Myocyte (in vitro differentiated cells): ENCODE measurements around the gene SLC12A8. TPM values are rescaled to one million over a fixed set of nuclear protein-coding genes. Genes with fewer than 3 reads are reported as not detected.
A peak's percentile ranks its signal among the peaks of the same experiment; 100 is the strongest.

ENCODE experiments used
- DNase-seq: peaks from one replicate; pipeline ENCODE4 v3.0.0-alpha.2; 2012; ENCODE audit warnings: low read depth
- polyA plus RNA-seq: library from polyadenylated mRNA; unstranded; fragments of >200 nt; gene quantifications from one replicate; pipeline ENCODE4 v1.2.1, GENCODE V29; 2012; ENCODE audit warnings: missing spikeins
- total RNA-seq: library from RNA; depleted of rRNA; stranded (reverse); fragments of >200 nt; gene quantifications from 2 replicates; pipeline ENCODE4 v1.2.3, GENCODE V29; 2014

Gene SLC12A8, protein sequence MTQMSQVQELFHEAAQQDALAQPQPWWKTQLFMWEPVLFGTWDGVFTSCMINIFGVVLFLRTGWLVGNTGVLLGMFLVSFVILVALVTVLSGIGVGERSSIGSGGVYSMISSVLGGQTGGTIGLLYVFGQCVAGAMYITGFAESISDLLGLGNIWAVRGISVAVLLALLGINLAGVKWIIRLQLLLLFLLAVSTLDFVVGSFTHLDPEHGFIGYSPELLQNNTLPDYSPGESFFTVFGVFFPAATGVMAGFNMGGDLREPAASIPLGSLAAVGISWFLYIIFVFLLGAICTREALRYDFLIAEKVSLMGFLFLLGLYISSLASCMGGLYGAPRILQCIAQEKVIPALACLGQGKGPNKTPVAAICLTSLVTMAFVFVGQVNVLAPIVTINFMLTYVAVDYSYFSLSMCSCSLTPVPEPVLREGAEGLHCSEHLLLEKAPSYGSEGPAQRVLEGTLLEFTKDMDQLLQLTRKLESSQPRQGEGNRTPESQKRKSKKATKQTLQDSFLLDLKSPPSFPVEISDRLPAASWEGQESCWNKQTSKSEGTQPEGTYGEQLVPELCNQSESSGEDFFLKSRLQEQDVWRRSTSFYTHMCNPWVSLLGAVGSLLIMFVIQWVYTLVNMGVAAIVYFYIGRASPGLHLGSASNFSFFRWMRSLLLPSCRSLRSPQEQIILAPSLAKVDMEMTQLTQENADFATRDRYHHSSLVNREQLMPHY
- total RNA-seq: 10.2 and 12.2 TPM in 2 replicates
- polyA plus RNA-seq: 25.4 TPM

DNA sequence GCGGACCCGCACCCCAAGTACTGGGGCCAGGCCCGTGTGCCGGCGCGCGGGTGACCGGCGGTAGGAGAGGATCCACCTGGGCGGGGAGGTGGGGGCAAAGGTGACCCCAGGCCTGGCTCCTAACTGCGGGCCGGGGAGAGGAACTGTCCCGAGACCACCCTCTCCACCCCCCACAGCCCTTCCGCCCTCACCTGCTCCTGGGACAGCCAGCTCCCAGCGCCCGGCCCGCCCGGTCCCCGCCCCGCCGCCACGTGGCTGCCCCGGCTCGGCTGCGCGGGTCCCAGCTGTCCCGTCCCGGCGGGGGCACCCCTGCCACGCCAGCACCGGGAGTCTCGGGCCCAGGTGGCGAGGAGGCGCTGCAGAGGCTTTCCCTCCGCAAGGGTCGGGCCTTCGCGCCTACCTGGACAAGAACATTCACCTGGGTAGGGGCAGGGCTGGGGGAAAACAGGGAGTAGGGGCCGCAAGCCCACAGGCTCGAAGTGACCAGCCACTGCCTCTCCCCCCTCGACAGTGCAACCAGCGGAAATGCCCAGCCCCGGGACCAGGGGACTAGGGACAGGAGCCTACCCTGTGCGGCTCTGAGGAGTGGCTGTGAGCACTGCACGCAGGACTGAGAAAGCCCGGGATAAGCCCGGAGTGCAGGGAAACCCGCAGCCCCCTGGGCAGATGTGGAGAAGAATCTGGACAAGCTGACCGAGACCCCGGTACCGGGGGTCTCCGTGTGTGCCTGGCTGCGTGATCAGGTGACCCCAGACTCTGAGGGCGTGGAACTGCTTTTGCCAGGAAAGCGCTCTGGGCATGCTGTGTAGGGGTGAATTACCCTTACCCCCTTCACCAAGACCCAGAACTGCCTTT lies at the start of gene SLC12A8:
SLC12A8 (minus strand) TSS at position 240 of the 855 bp plus-strand sequence. CDS start 1,399 bp downstream, outside the sequence.
- no peak for DNase-seq

DNA sequence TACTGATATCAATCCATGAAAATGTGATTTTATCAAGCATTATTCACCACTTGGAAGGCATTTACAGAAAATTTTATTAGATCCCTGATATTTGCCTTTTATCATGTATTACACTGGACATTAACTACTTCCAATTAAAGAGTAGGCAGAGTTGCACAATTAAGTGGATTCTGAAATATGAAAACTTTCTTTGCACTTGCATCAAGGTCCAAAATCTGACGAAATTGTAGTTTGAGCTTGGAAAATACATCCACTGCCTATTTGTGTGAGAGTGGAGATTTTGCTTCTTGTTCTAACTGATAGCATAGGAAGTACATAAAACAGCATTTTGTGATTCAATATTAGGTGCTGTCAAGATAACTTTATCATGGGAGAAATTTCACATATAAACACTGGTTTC lies 49.6 kb upstream of the SLC12A8 start:
- no peak for DNase-seq

DNA sequence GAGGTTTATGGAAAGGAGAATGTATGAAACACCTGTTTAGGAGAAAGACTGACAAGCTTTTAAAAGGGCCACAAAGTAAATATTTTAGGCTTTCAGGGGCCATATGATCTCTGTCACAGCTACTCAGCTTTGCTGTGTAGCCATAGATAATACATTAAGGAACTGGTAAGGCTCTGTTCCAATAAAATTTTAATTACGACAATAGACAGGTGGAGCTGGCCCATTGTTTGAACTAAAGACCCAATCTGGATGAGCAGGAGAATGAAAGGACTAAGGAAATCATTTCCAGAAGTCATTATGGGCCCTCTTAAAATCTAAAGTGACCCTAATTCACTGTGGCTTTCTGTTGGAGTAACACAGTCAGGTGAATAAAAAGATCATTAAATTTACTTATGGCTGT lies 48.5 kb upstream of the SLC12A8 start:
- DNase-seq: no peak

DNA sequence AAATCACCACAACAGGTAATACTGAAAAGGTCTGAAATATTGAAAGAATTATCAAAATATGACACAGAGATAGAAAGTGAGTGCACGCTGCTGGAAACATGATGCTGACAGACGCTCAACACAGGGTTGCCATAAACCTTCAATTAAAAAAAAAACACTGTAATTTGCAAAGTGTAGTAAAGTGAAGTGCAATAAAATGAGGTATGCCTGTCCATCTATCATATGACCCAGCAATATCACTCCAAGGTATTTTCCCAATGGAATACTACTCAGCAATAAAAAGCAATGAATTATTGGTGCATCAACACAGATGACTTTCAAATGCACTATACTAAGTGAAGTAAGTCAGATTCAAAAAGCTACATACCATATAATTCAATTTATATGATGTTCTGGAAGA lies 47.6 kb upstream of the SLC12A8 start:
- no peak for DNase-seq

DNA sequence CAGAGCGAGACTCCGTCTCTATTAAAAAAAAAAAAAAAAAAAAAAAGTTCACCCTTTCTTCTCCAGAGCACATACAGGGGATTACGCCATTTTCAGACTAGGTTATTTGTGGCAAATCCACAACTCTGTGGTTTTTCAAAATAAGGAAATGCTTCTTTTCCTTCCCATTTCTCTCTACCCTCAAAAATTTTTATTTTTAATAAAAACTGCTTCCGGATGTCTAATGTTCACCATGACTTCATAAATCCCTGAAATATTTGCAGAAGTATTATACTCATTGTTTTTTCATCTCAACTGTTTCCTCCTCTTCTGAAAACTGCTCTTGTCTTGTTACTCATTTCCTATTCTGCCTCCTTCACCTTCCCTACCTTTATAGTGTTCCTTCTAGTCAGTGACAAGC lies 45.0 kb upstream of the SLC12A8 start:
- no peak for DNase-seq

DNA sequence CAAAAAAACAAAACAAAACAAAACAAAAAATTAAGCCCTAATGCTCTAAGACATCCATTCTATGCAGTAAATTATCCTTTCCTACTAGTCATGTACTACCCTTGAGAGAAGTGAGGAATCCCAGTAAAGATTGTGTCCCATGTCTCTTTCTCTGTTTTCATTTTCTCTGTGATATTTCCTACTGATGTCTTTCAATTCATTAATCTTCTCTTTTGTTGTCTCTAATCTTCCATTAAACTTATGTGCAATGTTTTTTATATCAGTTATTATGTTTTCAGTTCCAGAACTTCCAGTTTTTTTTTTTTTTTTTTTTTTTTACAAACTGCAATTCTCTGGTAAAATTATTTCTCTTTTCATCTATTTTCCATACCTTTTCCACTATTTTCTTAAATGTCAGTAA lies 44.1 kb upstream of the SLC12A8 start:
- no peak for DNase-seq

DNA sequence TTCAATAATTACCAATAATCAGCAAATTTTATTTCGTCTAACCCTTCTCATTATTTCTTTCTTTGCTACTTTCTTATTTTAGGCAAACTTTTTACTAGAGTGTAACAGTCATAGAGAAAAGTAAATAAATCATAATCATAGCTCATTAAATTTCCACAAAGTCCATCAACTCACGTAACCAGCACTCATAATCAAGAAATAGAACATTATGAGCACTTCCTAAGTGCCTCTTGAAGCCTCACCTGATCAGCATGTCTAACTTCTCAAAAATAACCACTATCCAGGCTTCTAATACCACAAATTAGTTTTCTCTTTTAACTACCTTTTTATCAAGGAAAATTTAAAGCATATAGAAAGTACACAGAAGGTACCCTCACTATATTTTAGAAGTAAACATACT lies 38.4 kb upstream of the SLC12A8 start:
- no peak for DNase-seq

DNA sequence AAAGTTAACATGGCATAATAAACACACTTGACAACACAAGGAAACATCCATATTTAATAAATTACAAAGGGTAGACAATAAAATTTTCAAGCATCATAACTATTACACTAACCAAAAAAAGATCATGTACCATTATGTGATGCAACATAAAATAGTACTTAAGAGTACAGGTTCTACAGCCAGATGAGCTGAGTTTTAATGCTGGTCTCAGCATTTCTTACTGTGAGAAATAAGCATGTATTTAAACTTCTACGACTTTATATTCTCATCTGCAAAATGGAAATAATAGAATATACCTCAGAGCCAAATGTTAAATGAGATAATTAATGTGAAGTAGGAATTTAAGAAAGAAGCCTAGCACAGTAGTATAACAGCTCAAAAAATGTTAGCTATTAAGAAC lies 33.7 kb upstream of the SLC12A8 start:
- no peak for DNase-seq

DNA sequence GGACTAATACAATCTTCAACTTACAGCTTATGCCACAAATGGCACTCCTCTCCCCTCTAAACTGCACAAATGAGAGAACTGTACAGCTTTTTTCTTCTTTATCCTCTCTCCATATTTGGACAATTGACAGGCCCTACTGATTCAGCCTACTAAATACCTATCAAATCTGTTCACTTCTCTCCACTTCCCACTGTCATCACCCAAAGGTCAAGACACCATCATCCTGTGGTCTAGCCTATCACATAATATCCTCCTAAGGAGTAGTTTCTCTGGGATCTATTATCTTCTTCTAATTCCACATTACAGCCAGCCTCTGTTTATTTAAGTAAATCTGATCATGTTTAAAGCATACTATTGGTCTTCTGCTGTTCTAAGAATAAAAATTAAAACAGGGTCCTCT lies 33.0 kb upstream of the SLC12A8 start:
- no peak for DNase-seq

DNA sequence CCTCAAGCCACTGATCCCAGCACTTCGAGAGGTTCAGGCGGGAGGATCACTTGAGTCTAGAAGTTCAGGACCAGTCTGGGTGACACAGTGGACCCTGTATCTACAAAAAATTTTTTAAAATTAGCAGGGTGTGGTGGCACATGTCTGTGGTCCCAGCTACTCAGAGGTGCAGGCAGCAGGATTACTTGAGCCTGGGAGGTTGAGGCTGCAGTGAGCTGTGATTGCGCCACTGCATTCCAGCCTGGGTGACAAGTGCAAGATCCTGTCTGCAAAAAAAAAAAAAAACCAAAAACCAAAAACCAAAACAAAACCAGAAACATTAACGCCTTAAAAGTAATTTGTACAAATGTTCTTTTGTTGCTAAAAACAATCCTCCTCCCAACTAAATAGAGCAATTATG lies 27.9 kb upstream of the SLC12A8 start:
- DNase-seq: peak; percentile 27

DNA sequence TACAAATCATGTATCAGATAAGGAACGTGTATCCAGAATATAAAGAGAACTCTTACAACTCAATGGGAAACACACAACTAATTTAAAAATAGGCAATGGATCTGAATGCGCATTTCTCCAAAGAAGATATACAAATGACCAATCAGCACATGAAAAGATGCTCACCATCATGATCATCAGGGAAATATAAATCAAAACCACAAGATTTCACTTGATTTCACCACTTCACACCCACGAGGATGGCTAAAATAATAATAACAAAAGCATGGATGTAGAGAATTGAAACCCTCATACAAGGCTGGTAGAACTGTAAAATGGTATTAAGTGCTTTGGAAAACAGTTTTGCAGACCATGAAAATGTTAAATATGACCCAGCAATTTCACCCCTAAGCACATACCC lies 26.7 kb upstream of the SLC12A8 start:
- DNase-seq: no peak

DNA sequence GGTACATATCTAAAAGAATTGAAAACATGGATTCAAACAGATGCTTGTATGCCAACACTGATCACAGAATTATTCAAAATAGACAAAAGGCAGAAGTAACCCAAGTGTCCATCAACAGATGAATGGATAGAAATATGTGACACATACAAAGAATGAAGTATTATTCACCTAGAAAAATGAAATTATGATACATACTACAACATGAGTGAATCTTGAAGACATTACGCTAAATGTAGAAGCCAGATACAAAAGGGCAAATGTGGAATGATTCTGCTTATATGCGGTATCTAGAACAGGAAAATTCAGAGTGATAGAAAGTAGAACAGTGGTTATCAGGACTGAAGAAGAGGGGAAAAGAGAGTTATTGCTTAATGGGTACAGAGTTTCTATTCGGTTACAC lies 26.2 kb upstream of the SLC12A8 start:
- DNase-seq: no peak

DNA sequence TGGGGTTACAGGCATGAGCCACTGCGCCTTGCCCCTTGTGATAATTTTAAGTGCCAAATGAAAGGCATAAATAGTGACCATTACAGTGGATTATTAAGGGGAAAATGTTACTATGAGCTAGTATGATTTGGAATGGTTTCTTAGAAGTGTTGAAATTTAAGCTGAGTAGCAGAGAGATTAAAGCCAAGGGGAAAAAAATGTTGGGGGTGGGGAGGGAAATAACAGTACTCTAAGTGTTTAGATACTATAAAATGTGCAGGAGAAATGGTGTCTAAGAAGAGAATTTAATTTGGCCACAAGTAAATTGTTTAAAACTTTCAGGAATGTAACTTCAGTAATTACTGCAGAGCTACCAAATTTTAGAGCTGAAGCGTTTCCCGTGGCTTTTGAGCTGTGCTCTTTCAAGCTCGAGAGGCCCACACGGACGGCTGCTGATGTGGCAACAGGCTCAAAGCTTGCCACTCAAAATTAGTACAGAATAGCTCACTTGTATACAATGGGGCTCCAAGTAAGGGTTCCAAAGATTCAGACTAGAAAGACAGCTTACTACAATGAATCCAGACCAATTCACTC lies 23.9 kb upstream of the SLC12A8 start:
- no peak for DNase-seq

DNA sequence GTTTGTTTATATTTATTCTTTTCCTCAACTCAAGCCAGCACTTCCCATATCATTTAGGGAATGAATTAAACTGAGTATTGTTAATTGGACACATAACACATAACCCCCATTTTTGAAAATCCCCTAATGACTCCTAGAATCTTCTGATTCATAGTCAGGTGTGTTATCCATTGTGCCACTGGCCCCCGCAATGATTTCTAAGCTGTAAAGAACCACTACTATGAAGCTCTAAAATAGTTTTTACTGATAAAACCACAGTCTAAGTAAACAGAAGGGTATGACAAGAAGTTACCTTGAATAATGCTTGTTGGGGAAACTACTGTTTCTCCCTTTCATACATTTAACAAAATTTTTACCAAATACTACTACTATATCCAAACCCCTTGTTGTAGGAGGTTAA lies 22.3 kb upstream of the SLC12A8 start:
- no peak for DNase-seq

DNA sequence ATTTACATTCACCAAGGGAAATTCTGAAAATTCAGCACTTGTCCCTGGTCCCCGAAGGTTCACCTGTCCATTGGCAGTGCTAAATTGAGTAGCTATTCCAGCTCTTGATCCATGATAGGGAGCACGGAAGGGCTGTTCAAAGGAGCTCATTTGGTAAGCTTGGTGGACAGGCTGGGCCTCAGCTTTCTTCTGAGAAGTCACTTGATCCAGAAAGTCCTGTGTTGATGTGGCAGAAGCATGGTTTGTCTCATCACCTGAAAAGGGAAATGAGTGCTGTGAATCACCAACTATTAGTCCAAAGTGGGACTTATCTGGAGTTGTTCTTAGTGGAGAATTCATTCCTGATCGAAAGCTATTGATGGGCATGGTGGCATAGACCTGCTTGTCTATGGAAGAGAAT lies 19.9 kb upstream of the SLC12A8 start:
- DNase-seq: no peak

DNA sequence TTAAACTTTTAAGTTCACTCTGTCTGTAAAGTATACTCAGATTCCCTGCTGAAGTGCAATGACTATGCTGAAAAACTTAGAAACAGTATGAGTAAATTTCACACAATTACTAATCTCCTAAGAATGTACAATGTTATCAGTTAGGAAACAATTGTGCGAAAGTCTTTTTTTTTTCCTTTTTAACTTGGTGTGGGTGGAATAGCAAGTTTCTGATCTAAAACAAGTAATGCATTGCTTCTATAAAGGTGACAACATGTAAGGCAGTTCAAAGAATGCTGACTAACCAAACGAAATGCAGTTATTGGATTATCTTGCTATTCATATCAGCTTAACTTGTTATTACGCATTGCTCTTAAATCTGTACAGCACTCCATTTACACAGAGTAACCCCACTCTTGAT lies 19.3 kb upstream of the SLC12A8 start:
- peak; percentile 14 for DNase-seq

DNA sequence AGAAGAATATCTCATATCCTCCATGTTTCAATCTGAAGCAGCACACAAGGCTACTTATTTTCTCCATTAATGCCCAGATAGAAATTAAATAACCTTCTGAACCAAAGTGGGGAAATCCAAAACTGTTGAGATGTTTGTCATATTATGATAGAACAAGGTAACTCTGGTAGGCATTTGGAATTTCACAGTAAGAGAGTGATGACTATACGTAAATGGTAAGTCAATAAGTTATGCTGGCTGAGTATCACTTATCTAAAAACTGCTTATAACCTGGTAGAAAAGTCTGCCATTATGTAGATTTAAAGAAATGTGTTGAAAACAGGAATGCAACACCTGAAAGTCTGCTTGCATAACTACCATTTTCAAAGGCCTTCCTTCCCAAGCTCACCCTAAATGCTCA lies 17.2 kb upstream of the SLC12A8 start:
- no peak for DNase-seq

DNA sequence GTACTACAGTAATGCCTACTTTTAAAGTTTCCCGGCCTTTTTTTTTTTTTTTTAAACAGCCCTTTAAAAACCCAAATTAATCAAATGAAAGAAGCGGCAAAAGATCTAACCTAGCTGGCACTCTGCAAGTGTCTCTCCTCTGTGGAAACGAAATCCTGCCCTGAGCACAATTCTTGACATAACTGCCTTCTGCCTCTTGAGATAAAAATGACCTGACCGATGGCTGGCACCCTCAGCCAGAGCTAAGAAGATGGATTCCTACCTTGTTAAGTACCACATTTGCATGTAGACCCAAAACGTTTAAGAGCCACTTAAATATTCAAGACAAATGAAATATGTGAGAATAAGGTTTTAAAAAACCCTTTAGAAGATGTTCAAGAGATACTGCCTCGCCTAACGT lies 16.6 kb upstream of the SLC12A8 start:
- DNase-seq: no peak

DNA sequence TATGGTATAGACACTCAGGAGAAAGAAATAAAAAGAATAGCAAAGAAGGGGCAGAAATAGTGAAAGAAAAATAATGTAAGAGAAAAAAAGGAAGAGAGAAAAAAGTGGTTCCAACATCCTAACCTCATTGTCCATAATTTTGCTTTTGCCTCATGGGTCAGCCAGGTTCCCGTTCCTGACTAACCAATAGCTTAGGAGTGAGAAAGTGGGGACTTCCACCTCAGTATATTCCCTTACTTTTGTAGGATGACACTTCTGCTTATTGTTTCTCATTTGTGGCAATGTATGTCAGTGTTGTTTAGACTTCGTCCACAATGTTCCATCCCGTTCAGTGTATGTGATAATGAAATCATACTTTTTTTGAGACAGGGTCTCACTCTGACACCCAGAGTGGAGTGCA lies 9.3 kb upstream of the SLC12A8 start:
- DNase-seq: no peak

DNA sequence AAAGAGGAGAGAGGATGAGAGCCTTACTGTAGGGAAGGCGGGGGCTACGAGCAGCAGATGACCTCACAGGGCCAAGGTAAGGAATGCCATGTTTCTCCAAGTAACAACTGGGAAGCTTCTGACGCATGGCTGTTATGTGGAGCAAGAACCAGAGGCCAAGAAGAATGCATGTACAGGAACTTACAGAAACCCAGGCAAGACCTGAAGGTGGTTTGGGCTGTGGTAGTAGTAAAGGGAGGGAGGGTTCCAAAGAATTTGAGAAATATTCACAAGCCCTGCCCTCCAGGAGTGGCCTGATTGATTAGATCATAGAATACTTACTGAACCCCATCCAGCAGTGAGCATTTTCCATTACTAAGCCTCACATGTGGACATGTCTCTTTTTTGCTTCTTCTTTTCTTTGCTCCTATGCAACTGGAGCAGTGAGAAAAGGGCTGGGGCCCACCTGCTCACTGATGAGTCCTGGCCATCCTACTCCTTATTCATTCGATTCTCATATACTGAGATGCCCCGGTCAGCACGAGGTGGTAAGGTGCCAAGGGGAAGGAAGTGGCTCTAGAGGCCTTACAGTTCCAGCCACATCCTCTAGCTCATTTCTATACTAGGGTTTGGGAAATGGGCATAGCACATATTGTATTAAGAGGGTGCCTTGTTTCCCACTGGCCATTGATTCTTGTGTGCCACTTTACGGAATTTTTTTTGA lies 8.3 kb upstream of the SLC12A8 start:
- DNase-seq: no peak

DNA sequence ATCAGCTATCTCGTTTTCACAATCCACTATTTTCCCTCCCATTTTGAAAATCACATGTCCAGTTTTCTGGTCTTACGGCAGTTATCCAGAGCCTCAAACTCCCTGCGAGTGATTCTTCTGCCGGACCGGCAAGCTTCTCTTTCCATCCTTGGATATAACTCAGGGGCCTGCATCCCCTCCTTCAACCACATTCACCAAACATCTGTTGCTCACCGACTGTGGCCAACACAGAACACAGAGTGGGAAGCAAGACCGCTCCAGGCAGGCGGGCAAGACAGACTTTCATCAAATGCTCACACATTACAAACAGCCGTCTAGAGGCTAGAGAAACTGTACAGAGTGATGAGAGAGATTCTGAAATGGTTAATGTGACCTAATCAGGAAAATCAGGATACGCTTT lies 7.6 kb upstream of the SLC12A8 start:
- no peak for DNase-seq
